GM18502 (cell line): ENCODE measurements around the gene CDON.

Experiments used
- ATAC-seq: cut with Tn5 transposase; IDR thresholded peaks from one replicate; pipeline ENCODE4 v1.9.1; 2021; ENCODE audit warnings: mild to moderate bottlenecking; ENCODE audit not compliant: unreplicated experiment, poor library complexity

The CDON gene

DNA sequence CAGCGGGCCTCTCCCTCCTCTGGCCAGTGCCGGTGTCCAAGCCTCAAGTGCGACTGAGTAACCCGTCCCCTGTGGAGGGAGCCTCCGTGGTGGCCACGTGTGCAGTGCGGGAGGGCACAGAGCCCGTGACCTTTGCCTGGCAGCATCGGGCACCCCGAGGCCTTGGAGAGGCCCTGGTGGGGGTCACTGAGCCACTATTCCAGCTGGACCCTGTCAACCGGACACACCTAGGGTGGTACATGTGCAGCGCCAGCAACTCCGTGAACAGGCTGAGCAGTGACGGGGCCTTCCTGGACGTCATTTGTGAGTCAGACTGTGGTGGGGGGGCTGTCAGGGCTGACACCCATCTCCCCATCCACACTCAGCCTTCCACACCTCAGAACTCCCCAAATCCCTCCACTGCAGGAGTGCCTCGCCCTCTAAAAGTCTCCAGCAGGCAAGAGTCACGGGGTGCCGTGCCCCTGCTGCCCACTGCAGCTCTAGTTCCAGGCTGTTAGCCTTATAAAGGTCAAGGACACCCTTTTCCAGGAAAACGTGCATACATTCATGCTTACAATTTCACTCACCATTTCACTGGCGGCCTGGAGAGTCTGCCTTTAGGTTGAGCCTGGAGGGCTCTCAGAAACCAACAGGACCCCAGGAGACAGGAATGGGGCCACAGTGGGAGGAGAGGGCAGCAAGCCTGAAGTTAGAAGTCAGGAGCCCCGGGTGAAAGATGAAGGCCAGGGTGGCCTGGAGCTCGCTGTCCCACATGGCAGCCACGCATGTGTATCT is 114.2 kb downstream of the CDON start:
- no peak for ATAC-seq

DNA sequence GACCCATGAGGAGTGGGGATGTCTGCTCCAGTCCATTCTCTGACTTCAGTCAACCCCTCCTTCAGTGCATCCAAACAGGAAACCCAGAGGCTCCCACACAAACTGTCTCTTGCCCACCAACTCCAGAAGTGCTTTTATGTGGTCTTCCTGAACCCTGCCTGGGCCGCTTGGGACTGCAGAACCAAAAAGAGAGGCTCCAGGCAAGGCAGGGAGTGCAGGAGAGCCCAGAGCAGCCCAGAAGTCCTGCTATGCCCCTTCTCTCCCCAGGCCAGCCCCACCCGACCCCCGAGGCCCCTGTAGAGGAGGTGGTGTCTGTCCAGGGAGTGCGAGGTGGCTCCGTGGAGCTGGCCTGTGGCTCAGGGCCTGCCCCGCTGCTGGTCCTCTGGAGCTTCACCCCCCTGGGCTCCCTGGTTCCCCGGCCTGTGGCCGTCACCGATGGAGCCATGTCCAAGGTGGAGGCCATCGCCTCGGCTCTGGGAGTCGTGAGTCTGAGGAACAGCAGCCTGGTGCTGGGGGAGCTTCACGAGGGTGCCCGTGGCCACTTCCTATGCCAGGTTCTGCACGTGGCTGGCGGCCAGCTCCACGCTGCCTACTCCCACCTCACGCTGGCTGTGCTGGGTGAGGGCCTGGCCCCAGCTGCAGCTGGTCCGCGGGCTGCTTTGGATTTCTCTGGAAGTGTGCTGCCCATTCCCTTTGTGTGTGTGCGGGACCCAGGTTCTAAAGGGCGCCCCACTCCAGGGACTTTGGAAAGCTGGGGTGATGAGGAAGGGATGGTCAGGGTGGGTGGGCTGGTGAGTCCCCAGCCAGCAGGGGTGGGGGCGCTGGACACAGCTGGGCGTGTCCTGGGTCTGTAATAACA is 115.0 kb downstream of the CDON start:
- no peak for ATAC-seq

DNA sequence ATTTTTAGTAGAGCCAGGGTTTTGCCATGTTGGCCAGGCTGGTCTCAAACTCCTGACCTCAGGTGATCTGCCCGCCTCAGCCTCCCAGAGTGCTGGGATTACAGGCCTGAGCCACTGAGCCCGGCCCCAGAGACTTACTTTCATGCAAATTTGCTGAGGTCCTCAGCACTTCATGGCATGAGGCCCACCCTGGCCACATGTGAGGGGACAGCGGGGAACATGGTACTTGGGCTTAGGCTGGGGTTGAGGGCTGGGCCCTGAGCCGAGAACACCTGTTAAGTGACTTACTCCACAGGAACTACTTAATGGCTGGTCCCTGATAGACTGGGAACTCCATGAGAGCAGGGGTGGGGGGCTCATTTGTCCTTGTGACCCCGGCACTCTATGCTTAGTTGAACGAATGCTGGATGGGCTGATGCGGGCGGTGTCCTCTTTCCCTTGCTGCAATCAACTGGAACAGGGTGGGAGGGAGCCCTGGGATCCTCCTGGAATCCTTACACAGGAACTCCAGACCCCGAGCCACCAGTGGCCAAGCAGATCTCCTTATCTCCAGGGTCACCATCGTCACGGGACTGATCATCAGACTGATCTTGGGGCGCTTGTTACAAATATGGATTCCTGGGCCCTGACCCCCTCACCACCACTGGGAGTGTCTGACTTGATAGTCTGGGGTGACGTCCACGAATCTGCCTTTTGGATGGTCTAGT is 115.8 kb downstream of the CDON start:
- no peak for ATAC-seq

DNA sequence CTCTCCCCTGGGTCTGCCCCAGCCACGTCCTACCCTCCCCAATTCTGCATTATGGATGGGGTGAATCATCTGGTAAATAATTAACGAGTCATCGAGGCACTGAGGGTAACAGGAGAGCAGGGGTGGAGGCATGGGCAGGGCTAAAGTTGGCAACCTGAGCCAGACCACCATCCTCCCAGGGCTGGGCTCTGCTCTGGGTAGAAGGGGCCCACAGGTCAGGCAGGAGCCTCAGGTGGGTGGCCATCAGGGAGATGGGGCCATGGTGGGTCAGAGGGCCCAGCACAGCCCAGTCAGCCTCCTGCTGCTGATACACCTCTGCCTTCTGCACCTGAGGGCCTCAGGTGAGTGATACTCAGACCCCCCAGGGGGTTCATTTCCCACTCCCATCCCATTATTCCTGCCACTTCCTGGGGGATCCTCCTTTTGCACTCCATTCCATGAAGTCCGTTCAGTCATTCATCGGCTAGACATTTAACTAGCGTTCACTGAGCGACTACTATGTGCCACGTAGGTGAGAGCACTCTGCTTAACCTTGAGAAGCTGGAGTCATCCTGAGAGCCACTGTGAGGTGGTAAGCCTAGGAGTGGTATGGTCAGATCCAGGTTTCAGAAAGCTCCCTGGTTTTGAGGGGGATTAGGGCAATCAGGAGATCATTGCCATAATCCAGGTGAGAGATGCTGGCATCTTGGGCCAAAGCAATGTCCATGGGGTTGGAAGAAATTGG is 116.7 kb downstream of the CDON start, which contains the start of gene VSIG10L2:
TSS of gene VSIG10L2 (plus strand) at position 248 of the 724 bp plus-strand sequence. CDS start at position 260, 12 bp downstream.
- ATAC-seq, result no peak

DNA sequence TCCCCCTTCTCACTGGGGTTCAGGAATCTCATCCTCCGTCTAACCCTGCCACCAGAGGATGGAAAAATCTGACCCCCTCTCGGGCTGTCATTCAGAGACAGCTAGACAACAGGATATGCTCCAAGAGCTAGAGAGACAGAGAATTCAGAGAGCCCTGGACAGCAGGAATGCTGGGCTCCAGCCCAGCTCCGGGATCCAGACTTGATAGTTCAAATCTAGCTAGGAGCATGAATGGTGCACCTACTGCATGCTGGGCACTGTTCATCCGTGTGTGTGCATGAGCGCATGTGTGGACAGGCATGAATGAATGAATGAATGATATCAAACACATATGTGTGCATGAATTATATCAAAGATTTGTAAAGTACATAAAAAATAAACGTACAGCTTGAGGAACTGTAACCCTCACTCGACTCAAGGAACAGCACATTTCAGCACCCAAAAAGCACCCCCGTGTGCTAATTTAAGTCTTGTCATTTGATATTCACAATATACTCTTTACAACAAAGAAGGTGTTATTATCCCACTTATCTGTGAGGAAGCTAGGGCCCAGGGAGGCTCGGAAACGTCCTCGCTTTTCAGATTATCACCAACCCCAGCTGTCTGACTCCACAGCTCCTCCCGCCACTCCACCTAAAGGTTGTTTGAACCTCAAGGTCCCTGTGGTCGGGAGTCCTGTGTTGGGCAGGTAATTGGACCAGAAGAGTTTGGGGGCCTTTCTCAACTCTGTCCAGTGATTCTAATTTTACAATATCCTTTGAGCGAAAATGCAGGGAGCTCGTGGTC is 117.5 kb downstream of the CDON start:
- ATAC-seq, result no peak

DNA sequence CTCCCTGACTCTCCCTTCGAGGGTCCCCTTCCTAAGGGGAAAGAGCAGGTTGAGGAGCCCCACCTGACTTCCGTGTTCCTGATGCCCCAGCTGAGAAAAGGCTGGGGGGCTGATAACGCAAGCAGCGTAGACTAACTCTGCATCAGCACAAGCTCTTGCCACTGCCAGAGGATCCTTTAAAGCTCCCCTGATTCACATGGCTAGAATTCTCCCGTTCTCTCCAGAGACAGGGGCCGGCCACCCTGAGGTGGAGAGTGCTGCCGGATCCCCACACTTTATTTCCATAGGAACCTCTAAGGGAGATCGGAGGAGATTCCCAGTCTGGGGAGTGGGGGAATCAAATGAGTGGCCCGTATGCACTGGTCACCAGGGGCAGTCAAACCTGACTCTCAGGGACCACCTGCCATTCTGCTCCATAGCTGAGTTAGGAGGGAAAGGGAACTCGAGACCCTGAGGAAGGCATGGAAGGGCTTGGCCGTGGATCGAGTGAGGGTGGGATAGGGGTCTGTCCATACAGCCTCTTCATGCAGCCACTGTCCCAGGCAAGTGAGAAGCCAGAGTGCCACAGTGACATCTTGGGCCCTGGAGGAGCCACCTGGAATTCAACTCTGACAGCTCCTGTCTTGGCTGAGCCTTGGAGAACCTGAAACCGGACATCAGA is 118.2 kb downstream of the CDON start:
- no peak for ATAC-seq

DNA sequence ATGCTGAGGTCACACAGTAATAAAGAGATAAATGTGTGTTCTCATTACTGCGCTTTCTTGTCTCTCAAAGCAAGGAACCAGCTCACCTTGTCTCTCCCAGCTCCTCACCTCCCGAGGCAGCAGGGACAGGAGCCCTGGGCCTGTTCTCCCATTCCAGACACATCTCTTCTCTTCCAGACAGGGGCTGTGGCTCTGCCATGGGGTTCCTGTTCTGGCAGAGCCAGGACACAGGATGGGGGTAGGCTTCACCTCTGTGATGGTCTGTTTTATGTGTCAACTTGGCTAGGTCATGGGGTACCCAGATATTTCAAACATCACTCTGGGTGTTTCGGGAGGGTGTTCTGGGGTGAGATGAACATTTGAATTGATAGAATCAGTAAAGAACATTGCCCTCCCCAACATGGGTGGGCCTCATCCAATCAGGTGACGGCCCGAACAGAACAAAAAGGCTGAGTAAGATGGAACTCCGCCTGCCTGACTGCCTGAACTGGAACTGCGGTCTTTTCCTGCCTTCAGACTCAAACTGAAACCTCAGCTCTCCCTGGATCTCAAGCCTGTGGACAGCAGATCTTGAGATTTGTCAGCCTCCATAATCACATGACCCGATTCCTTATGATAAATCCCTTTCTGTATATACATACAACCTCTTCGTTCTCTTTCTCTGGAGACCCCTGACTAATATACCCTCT is 118.9 kb downstream of the CDON start:
- ATAC-seq, result no peak

DNA sequence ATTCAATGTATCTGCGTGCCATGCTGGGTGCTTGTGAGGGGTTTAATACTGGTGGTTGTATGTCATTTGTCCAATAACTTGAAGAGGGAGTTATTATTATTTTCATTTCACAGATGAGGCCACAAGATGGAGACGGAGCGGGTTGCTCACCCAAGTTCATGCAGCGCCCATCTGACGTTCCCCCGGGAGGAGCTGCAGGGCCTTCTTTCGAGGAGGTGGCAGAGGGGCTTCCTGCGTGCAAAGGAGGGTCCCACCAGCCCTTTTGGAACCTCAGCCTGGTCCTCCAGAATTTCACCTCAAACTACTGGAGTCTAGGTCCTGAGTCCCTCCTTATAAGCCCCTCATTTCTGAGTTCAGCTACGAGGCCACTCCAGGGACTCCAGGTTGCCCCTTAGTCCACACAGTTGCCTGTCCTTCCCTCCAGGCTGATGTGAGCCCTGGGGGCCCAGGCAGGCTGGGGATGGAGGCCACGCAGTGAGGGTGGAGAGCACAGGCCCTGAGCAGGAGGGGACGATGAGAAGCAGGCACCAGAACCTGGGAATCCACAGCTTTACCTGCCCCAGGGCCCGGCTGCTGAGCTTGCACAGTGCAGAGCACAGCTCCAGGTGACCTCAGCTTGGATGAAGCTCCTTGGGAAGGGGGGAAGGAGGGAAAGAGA is 119.8 kb downstream of the CDON start:
- no peak for ATAC-seq

DNA sequence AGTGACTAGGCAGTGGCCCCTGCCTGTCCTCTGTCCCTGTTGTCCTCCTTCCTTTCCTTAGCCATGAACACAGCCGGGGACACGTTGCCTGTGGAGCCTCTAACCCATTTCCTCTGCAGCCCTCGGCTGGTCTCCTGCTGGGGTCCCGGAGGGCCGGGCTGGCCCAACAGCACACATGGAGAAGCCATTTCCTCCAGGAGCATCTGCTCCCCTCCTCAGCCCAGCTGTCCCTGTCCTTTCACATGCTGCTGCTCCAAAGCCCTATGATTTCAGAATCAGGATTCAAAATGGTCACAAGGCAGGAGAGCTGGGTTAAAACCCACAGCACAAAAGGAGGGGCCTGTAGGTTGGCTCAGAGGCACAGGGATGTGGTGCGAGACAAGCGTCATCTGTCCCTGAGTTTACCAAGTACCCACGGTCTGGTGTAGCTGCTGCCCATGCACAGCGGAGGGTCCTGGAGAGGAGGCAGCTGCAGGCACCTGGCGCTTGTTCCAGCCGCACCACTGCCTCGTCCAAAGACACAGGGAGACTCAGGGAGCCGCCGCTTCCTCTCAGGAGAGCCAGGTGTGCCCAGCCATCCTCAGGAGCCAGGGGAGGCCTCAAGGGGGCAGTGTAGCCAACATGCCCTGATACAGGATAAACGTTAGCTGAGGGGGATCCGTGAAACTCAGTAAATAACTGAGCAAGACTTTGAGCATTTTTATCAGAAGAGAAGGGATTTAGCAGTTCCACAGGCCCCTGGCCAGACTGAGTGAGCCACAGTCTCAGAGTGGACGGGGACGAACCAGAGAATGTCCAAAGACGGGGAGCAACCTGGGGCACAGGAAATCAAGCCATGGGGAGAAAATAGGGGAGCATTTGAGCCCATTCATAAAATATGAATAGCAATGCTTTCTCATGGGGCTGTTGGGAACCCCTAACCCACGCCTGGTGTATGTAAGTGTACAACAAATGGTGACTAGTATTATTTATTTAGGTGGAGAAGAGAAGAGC is 120.8 kb downstream of the CDON start:
- peak; percentile 50 for ATAC-seq

DNA sequence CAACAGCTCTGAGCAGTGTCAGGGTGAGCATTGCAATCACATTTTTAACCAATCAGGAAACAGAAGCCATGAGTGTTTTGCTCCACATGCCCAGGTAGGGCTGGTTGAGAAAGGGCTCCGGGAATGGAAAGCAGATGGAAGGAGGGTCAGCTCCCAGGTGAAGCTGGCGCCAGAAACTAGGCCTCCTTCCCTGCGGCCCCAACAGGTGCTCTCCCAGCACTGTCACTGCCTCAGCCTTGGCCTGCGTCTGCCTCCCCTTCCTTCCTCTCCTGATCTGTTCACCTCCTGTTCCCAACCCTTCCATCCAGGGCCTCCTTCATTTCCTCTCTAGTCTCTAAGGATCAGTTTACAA is 121.4 kb downstream of the CDON start:
- no peak for ATAC-seq

DNA sequence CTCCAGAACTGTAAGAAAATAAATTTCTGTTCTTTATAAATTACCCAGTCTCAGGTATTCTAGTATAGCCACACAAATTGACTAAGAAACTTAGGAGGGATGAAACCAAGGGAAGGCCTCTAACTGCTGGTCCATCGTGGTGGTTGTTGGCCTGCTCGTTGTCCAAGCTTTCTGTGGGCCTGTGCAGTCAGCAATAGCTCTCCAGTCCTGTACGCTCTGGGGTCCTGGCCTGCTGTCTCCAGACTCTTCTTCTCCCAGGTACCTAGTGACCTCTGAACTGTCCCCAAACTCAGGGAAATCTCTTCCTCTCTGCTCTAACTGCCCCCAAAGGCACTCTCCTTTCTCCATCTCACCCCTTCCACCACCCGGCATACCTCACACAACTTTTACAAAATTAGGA is 122.5 kb downstream of the CDON start:
- ATAC-seq, result no peak

DNA sequence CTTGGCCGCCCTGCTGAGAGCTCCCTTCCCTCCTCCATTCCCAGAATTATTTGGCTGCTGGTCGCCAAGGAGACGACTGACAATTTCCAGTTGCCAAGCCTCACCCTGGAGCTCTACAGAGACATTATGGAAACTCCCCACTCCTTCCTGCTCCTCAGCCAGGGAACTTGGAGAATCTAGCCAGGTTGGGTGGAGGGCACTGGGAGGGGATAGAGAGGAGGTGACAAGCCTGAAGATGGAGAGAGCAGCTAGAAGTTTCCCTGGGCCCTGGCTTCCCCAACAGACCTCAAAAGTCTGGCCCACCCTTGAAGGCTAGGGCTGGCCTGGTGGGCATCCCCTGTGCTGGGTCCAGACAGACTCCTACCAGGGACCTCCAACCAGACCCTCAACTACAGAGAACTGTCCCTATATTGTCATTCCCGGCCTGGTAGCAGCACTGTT is 123.6 kb downstream of the CDON start:
- ATAC-seq, result no peak

DNA sequence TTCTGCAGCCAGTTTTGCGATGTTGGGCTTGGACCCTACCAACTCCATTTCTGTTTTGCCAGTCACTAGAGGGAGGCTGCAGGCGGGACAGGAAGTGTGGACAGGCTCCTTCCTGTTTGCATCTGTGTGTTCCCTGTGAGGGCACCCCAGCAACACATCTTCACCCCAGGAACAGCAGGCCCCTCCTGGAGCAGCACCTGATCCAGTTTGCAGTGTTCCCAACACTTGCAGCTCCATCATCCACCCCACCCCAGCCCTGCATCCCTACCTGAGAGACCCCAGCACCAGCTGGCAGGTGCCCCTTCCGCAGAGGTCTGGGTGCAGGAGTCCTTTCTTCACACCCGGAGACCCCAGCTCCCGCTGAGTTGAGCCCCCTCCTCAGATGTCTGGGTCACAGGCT is 124.2 kb downstream of the CDON start:
- no peak for ATAC-seq

DNA sequence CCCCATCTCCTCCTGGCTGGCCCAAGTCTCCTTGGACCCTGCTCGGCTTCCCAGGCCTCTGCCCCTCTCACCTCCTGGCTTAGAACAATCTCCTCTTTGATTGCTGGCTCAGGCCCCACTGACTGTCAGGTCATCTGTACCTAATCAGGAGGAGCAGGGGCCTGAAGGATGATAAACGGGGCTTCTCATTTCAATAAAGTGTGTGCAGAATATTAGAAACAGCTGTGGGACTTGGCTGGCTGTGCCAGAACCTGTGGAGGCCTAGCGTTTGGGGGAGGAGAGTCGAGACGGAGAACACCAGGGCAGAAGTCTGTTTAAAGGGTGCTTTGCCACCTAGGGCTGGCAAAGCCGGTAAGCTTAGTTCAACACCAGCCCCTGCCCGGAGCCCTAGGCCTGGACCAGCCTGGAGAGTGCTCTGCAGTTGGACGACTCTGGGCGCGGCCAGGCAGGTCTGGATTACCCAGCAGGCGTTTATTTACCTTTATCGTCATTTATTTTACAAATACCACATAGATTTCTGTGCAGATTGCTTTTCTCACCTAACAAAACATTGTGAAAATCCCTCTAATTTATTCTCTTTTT is 127.0 kb downstream of the CDON start:
- no peak for ATAC-seq

DNA sequence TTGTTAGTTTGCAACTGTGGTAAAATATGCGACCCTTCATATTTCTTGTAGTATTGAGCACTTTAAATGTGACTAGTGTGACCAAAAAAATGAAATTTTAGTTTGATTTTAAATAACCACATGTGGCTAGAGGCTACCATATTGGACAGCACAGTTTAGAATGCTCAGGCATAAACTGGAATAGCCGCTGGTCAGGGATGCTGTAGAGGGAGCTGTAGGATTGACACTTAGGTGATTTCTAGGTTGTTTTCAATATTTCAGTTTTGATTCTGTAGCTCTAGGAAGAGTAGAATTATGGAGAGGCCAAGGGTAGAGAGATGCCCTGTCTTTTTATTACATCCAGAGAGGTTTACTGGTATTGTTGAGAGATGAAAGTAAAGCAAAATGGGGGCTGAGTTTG is 127.6 kb downstream of the CDON start:
- ATAC-seq, result no peak

DNA sequence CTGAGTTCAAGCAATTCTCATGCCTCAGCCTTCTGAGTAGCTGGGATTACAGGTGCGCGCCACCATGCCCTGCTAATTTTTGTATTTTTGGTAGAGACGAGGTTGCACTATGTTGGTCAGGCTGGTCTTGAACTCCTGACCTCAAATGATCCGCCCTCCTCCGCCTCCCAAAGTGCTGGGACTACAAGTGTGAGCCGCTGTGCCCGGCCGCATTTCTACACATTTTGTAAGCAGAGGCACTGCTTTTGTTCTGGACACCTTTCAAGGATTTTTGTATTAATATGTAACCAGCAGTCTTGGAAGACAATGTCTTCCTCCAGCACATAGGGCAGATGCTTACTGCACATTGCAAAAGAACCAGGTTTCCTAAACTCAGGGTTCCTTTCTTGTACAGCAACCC is 128.2 kb downstream of the CDON start:
- ATAC-seq, result no peak
